Measurements from ENCODE around the gene COPS4. TPM values are rescaled to one million over a fixed set of nuclear protein-coding genes. Genes with fewer than 3 reads are reported as not detected.

The COPS4 gene
- total RNA-seq, 2 experiments from 2014 or later: 36.6 to 37.2 TPM

DNA sequence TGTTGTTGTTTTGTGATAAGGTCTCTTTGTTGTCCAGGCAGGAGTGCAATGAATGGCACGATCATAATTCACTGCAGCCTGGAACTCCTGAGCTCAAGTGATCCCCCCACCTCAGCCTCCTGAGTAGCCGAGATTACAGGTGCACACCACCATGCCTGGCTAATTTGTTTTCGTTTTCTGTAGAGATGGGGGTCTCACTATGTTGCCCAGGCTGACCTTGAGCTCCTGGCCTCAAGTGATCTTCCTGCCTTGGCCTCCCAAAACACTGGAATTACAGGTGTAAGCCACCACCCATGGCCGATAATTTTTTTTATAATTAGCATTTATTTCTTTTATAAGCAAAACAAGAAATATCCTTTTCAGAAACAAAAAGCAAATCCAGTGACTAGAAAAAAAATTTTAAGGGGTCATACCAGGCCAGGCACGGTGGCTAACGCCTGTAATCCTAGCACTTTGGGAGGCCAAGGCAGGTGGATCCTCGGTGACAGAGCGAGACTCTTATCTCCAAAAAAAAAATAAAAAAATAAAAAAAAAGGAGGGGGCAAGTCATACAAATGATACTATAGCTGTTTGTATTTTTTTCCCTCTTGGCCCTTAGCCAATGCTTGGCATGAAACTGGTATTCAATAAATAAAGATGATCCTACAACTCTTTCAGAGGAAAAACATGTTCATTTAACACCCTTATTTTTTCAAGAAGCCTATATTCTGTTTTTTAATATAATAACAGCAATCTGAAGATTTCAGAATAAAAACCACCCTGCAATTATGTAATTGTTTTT, 76.2 kb downstream of the COPS4 start:
- ChIA-PET CTCF (interaction anchor here (1.1 to 1.8 kb wide), 3 partner anchors 35 to 173 kb away, joined by 5 to 9 read pairs (median 5); no protein-coding TSS in a partner anchor), POLR2A (interaction anchor here (0.8 to 1.4 kb wide), 4 partner anchors 37 to 173 kb away, joined by 4 read pairs; partner anchors contain the start of gene COPS4)

DNA sequence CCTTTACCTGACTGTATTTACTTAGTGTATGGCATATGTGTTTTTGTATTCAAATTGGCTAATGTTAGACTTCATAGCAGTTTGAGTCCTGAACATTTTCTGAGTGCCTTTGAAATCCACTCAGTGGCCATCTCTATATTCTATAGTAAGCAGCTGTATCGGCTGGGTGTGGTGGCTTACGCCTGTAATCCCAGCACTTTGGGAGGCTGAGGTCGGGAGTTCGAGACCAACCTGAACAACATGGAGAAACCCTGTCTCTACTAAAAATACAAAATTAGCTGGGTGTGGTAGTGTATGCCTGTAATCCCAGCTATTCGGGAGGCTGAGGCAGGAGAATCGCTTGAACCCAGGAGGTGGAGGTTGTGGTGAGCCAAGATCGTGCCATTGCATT, 76.8 kb downstream of the COPS4 start:
- CTCF ChIA-PET: interaction anchor here (1.1 to 1.8 kb wide), 2 partner anchors 23 to 172 kb away, joined by 3 to 5 read pairs; no protein-coding TSS in a partner anchor
- POLR2A ChIA-PET: interaction anchor here (1.4 kb wide), 1 partner anchor 106 kb away, joined by 4 read pairs; no protein-coding TSS in a partner anchor

DNA sequence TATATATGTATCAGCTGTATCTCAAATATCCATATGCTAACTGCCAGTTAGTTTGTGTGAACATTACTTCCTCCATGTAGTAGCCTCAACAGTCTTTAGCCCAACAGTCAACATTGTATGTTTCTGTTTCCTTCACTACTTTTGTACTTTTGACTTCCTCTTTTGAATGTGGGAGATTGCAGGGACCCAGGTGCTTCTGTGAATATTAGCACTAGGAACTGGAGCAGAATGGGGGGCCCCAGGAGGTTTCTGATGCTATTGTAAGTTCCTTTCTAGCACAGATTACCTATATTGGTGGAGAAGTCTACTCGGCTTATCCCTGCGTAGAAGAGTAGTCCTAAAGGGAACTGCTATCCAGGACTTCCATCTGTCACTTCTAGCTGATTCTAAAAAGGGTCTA, 77.2 kb downstream of the COPS4 start:
- ChIA-PET CTCF (interaction anchor here (0.9 to 1.1 kb wide), 3 partner anchors 23 to 209 kb away, joined by 3 read pairs; no protein-coding TSS in a partner anchor), POLR2A (interaction anchor here (0.9 to 1.4 kb wide), 4 partner anchors 14 to 245 kb away, joined by 3 to 4 read pairs (median 4); partner anchors contain the start of gene COPS4)

DNA sequence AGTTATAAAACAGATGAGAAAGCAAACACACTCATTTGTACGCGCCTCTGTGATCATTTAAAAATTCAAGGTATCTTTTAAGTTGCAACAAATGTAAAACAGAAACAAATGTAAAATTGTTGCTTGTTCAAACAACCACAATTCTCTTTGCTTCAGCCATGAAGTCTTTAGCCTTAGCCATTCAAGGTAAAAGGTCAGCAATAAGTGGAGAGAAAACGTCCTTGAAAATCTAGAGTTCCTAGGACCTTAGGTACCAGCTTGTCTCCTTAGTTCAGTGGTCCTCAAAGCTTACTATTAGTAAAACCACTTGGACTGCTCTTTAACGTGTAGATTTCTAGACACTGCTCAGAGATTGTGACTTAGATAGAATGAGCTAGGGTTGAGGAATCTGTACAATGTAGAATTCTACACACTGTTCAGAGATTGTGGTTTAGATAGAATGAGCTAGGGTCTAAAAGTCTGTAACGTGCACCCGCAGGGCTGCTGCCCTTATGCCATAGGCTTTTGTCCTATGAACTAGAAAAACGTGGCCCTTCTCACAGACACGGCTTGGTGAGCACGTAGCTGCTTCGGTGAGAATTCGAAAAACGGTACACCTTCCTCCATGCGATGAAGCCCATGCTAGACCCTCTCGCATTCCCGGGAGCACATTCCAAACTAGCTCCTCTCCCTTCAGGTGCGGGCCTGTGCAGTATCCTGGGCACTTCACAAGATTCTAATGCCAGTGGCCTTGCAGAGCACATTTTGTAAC, 77.9 kb downstream of the COPS4 start:
- CTCF ChIA-PET: interaction anchor here (0.9 to 1.4 kb wide), 5 partner anchors 24 to 244 kb away, joined by 3 to 5 read pairs (median 3); no protein-coding TSS in a partner anchor
- POLR2A ChIA-PET: interaction anchor here (0.9 to 1.3 kb wide), 3 partner anchors 14 to 244 kb away, joined by 3 to 4 read pairs (median 3); partner anchors contain the start of gene COPS4

DNA sequence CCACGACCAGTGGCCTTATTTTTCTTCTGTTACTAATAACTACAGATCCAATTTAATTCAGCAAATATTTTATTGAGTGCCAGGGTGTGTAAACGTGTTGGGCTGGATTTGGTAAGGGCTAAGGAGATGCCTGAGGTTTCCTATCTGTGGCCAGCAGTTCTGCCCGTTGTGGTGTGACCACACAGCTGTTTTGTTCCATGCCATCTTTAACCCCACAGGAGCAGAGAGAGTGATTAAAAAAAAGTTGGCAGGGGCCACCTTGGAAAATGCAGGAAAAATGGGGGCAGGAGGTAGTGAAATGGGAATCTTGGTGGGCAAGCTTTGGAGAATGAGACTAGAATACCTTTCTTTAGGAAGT, 78.4 kb downstream of the COPS4 start:
- ChIA-PET POLR2A (interaction anchor here (1.2 to 1.3 kb wide), 2 partner anchors 15 to 78 kb away, joined by 3 to 4 read pairs; partner anchors contain the start of gene COPS4), CTCF (interaction anchor here (1.0 to 1.4 kb wide), 3 partner anchors 39 to 244 kb away, joined by 3 to 5 read pairs (median 3); no protein-coding TSS in a partner anchor)

DNA sequence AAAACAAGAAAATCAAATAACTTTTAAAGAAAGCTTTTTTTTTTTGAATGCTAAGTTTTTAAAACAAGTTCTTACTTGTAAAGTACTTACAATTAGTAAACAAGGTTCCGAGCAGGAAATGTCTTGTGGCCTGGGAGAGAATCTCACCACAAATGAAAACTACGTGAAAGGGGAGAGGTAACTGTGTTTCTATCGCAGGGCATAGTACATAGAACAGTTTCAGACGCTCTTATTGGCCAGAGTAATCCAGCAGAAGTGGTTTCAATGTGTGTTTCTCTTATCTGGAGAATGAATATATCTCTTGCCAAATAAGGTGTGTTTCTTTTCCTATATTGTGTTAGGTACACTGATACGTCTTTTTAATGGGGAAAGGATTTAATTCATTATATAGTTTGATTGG, 79.6 kb downstream of the COPS4 start, which contains the start of gene PLAC8:
Gene PLAC8 (minus strand): TSS at position 154 of the 400 bp plus-strand sequence. CDS start 6,808 bp downstream, outside the sequence.
- ChIA-PET CTCF (no interaction called here), POLR2A (interaction anchor here (0.6 kb wide), 1 partner anchor 341 kb away, joined by 3 read pairs; the partner anchor contains the start of gene HELQ)

DNA sequence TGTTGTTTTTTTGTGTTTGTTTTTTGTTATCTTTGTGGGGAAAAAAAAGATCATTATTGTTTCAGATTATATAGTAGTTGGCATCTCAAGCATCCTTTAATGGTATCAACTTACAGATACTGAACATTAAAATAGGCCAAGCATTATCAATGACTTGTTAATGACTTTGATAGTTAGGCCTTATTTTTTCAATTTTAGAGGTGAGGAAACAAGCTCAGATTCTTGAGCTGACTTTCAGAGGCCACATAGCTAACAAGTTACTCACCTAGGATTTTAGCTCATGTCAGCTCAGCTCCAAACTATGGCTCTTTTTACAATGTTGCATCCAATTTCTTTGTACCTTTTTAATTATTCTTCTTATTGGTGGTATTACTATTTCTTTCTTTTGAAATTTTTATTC, 80.0 kb downstream of the COPS4 start:
- CTCF ChIA-PET: no interaction called here
- POLR2A ChIA-PET: no interaction called here

DNA sequence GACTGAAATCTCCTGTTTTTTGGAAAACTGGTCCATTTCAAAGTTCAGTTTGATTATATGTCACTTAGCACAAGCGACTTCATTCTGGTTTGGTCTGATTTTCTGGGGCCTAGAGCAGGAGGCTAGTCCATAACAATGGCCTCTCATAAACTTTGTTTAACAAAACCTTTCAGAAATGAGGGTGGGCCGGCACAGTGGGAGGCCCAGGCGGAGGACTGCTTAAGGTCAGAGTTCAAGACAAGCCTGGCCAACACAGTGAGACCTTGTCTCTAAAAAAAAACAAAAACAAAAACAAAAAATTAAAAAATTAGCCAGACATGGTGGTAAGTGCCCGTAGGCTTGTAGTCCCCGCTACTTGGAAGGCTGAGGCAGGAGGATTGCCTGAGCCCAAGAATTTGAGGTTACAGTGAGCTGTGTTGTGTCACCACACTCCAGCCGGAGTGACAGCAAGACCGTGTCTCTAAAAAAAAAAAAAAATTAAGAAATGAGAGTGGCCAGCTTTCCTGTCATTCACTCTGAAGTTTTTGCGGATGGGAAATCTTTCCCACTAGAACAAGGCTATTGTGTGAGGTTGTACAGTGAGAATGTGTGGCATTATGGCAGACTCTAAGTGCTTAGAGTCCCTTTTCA, 80.8 kb downstream of the COPS4 start:
- ChIA-PET CTCF (no interaction called here), POLR2A (no interaction called here)

DNA sequence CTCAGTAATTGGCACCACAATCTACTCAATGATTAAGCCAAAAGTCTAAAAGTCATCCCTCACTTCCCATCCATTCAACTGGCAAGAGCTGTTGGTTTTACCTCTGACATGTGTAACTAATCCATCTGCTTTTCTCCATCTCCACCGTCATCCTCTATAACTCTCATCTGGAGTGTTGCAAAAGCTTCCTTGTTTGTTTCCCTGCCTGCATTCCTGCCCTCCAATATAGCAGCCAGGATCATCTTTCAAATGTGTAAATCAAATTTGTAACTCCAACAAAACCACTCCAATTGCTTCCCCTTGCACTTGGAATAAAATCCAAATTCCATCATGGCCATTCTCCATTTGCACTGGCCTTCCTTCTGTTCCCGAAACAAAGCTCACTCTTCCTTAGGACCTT, 83.9 kb downstream of the COPS4 start:
- CTCF ChIA-PET: interaction anchor here (0.7 to 1.3 kb wide), 2 partner anchors 16 to 141 kb away, joined by 3 to 4 read pairs; no protein-coding TSS in a partner anchor
- POLR2A ChIA-PET: no interaction called here

DNA sequence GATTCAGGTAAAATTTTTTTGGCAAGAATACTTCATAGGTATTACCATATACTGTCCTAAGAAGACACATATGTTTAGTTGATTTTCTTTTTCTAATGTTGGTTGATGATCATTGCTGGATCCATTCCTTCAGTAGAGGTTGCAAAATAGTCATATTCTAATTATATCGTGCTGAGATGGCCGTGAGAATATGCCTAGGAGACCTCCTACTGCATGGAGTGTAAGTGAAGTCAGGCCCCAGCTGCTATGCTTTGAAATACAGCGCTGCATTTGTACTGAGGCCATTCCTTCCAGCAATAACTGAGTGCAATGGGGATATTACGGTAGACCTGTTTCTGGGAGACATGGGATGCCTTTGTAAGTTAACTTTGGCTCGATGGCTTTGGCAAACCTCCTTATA, 86.3 kb downstream of the COPS4 start:
- POLR2A ChIA-PET: no interaction called here
- CTCF ChIA-PET: no interaction called here

DNA sequence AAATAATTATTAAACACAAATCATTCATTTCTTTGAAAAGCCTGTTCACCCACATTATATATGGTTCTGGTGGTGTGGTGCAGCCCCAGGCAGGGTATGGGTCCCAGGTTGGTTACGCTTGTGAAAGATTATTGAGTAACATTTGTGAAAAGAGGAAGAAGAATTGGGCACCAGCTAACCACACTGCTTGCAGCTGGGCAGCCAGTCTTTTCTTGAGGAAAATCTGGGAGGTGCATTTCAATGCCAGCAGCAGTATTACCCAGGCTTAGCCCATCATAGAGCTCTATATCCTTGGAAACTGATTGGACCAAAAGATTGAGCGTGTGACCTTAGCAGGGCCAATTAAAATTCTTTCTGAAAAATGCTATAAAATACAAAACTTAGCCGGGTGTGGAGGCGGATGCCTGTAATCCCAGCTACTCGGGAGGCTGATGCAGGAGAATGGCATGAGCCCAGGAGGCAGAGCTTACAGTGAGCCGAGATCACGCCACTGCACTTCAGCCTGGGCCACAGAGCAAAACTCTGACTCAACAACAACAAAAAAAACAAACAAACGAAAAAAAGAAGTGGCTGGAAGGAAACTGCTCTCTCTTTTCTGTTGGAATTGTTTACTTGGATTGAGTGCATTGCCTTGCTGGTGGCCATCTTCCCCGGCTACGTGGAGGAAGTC, 89.3 kb downstream of the COPS4 start:
- POLR2A ChIA-PET: no interaction called here
- CTCF ChIA-PET: no interaction called here

Other genes with a start within 250 kb of the COPS4 start
- 1 to 10 TPM; 7.0 to 7.1 TPM for gene SCD5, start 236.4 kb upstream of the COPS4 start, total RNA-seq
- gene SEC31A, start 144.0 kb upstream of the COPS4 start, total RNA-seq: 10 to 100 TPM; 84.6 to 87.2 TPM
- 1 to 10 TPM; 2.2 to 2.4 TPM for gene THAP9, start 134.4 kb upstream of the COPS4 start, total RNA-seq
- gene LIN54, start 24.4 kb upstream of the COPS4 start, total RNA-seq: 10 to 100 TPM; 24.1 to 24.7 TPM
- 10 to 100 TPM; 14.0 to 14.5 TPM for gene PLAC8, start 79.5 kb downstream of the COPS4 start, total RNA-seq
- gene COQ2, start 249.6 kb downstream of the COPS4 start, total RNA-seq: 10 to 100 TPM; 23.4 to 23.9 TPM